Posterior vena cava (tissue), 2 donors: ENCODE results near the gene PIP5K1C. TPM values are rescaled to one million over a fixed set of nuclear protein-coding genes. Genes with fewer than 3 reads are reported as not detected.
A peak's percentile ranks its signal among the peaks of the same experiment; 100 is the strongest.
"Not testable (repeated sequence)": the region's sequence is repeated elsewhere in the genome, so short reads cannot be mapped to it uniquely, and the experiment has no call there.

ENCODE experiments used
- DNase-seq: peaks from one replicate; pipeline ENCODE4 v3.0.0-alpha.2; 2020; ENCODE audit warnings: low spot score
- intact Hi-C, 2 donors: fragments of 100-400 bp; cut with DNase I; formaldehyde crosslinking; loops; one replicate each; pipeline versions ENCODE4 v1.14.1 to v1.14.2; 2022 to 2023
- total RNA-seq, 2 donors: library from RNA; stranded (reverse); fragmentation: NEBNext Ultra II Directional; extraction: Animal tissue kit (Norgen Biotek cat#: 25700); gene quantifications; one replicate each; pipeline ENCODE4 v1.2.1, GENCODE V29; 2021
- donor health status: DM: yes; HTN: yes; CAD: no.
- donor health status: DM: yes; HTN: yes; CAD: no.

The PIP5K1C gene
- total RNA-seq, 2 donors from 2014 or later, result 80.9 to 85.4 TPM

DNA sequence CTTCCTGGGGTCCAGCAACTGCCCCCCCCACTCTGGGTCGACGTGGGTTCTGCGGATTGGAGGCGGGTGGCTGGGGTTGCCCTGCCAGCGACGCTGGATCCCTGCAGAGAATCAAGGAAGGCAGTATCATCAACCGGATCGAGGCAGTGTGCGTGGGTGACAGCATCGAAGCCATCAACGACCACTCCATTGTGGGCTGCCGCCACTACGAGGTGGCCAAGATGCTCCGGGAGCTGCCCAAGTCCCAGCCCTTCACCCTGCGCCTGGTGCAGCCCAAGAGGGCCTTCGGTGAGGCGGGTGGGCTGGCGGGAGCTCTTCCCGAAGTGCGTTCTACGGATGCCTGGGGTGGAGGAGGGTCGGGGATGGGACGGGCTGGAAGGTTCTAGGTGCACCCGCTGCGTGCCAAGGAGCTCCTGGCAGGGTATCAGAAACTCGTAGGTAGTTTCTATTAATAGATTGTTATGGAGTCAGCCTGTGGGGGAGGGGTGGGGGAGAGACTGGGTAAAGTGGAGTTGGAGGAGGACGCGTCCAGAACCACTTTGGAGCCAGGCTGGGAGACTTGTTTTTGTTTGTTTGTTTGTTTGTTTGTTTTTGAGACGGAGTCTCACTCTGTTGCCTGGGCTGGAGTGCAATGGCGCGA, 113.4 kb downstream of the PIP5K1C start:
- intact Hi-C loops, result loop anchor here in 1 of 2 donors (2.0 kb wide), 1 partner anchor 32 kb away; no protein-coding TSS in a partner anchor

DNA sequence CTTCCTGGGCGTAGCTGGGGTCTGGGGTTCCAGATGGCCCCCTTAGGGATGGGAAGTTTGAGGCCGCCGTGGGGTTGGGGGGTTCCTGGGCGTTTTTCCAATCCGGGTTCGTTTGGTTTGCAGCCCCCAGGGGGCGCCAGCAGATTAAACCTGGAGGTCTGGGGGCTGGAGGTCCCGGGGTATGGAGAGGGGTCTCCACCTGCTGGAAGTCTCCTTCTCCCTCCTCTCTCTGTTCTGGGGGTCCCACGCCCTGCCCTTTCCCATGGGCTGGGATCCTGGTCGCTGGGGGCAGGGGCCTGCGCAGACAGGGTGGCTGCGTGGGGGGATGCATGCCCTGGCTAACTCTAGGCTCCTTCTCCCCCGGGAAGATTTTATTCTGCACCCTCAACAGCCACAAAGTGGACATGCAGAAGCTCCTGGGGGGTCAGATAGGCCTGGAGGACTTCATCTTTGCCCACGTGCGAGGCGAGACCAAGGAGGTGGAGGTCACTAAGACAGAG, 114.1 kb downstream of the PIP5K1C start:
- DNase-seq, result no peak
- intact Hi-C loops, result loop anchor here in 1 of 2 donors (2.0 kb wide), 1 partner anchor 33 kb away; no protein-coding TSS in a partner anchor

More for the DNA sequence above, 113.4 kb downstream of the PIP5K1C start:
- DNase-seq, result peak; percentile 64

DNA sequence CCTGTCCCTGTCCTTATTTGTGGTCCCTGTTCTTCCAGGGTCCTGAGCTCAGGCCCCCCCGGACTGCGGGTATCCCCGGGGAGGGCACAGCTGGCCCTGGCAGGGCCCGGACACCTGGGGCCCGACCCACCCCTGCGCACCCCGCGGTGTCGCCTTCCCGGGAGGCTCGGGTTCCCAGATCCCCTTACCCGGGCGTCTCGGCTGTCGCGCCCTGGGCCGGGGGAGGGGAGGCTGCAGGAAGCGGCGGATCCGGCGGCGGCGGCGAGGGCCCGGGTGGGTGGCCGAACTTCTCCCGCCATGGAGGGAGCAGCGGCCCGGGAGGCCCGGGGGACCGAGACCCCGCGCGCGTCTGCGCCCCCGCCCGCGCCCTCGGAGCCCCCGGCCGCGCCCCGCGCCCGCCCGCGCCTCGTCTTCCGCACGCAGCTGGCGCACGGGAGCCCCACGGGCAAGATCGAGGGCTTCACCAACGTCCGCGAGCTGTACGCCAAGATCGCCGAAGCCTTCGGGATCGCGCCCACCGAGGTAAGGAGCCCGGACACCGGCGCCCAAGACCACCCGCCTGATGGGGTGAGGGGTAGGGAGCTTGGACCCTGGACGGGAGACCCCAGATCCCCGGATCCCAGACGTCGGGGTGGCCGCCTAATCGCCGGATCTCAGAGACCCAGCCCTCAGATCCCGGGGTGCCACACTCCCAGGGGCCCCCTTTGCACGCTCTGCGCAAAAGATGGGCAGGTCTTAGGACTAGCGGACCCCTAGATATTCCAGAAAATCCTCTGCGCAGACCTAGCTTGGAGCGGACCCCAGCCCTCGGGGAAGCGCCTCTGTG, 114.8 kb downstream of the PIP5K1C start, which contains the start of gene GIPC3:
Gene GIPC3 (plus strand): TSS at position 178 of the 826 bp plus-strand sequence. CDS start 120 bp downstream, at position 298.
- intact Hi-C loops, result loop anchor here in 1 of 2 donors (2.0 kb wide), 1 partner anchor 33 kb away; no protein-coding TSS in a partner anchor
- DNase-seq, result no peak

DNA sequence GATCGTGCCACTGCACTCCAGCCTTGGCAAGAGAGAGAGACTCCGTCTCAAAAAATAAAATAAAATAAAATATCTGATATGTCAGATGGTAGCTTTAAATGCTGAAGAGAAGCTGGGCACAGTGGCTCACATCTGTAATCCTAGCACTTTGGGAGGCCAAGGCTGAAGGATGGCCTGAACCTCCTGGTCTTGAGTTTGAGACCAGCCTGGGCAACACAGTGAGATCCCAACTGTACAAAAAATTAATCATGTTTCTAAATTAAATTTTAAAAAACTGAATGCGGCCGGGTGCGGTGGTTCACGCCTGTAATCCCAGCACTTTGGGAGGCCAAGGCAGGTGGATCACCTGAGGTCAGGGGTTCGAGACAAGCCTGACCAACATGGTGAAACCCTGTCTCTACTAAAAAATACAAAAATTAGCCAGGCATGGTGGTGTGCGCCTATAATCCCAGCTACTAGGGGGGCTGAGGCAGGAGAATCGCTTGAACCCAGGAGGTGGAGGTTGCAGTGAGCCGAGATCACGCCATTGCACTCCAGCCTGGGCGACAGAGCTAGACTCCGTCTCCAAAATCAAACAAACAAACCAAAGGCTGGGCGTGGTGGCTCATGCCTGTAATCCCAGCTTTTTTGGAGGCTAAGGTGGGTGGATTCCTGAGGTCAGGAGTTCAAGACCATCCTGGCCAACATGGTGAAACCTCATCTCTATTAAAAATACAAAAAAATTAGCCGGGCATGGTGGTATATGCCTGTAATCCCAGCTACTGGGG, 116.0 kb downstream of the PIP5K1C start:
- DNase-seq, intact Hi-C loops: not testable (repeated sequence)

DNA sequence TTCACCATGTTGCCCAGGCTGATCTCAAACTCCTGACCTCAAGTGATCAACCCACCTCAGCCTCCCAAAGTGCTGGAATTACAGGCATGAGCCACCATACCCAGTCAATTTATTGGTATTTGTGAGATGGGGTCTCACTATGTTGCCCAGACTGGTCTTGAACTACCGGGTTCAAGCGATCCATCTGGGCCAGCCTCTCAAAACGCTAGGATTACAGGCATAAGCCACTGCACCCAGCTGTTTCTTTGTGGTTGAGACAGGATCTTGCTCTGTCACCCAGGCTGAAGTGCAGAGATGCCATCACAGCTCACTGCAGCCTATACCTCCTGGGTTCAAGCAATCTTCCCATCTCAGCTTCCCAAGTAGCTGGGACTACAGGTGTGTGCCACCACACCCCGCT, 118.5 kb downstream of the PIP5K1C start:
- intact Hi-C loops, result not testable (repeated sequence)

More for the DNA sequence above, 118.5 kb downstream of the PIP5K1C start:
- DNase-seq, result not testable (repeated sequence)

Other genes with a start within 250 kb of the PIP5K1C start
- gene SMIM24, start 219.9 kb downstream of the PIP5K1C start, total RNA-seq, result not detected
- not detected for gene SMIM44, start 217.0 kb downstream of the PIP5K1C start, total RNA-seq
- 10 to 100 TPM; 10.1 to 10.7 TPM for gene DOHH, start 199.8 kb downstream of the PIP5K1C start, total RNA-seq
- gene FZR1, start 194.2 kb downstream of the PIP5K1C start, total RNA-seq, result 10 to 100 TPM; 29.0 to 29.5 TPM
- 1 to 10 TPM in 1 of 2 donors, under 1 TPM in 1; 0.90 to 2.6 TPM for gene TEKTIP1, start 161.3 kb downstream of the PIP5K1C start, total RNA-seq
- gene MFSD12, start 142.9 kb downstream of the PIP5K1C start, total RNA-seq, result 10 to 100 TPM; 49.6 to 52.7 TPM
- 100 to 1,000 TPM in 1 of 2 donors, 10 to 100 TPM in 1; 96.8 to 111 TPM for gene HMG20B, start 127.5 kb downstream of the PIP5K1C start, total RNA-seq
- 10 to 100 TPM; 13.9 to 14.6 TPM for gene GIPC3, start 115.0 kb downstream of the PIP5K1C start, total RNA-seq
- 10 to 100 TPM; 46.9 to 49.6 TPM for gene TBXA2R, start 93.6 kb downstream of the PIP5K1C start, total RNA-seq
- 10 to 100 TPM; 13.0 to 17.0 TPM for gene CACTIN, start 73.7 kb downstream of the PIP5K1C start, total RNA-seq
- gene TJP3, start 7.9 kb upstream of the PIP5K1C start, total RNA-seq, result under 1 TPM in 1 of 2 donors, not detected in 1; 0.10 TPM
- gene APBA3, start 61.2 kb upstream of the PIP5K1C start, total RNA-seq, result 10 to 100 TPM; 10.5 to 13.1 TPM
- 10 to 100 TPM; 45.3 to 58.8 TPM for gene MRPL54, start 62.2 kb upstream of the PIP5K1C start, total RNA-seq
- gene RAX2, start 71.8 kb upstream of the PIP5K1C start, total RNA-seq, result not detected
- 1 to 10 TPM; 1.1 to 2.8 TPM for gene MATK, start 85.9 kb upstream of the PIP5K1C start, total RNA-seq
- gene ZFR2, start 168.6 kb upstream of the PIP5K1C start, total RNA-seq, result not detected
- under 1 TPM in 1 of 2 donors, not detected in 1; 0.05 TPM for gene ATCAY, start 180.2 kb upstream of the PIP5K1C start, total RNA-seq
- 1 to 10 TPM in 1 of 2 donors, under 1 TPM in 1; 0.51 to 2.3 TPM for gene NMRK2, start 232.6 kb upstream of the PIP5K1C start, total RNA-seq